ENCODE results near the gene HSPA12A.

The HSPA12A gene

GRCh38 chr10:116627386-116627933 lies 114.9 kb downstream of the HSPA12A start:
- no peak for DNase-seq (ENCODE audit: low spot score)

- no peak for DNase-seq (ENCODE audit: low spot score)
Measured at GRCh38 chr10:116626815-116627214, 115.6 kb downstream of the HSPA12A start.

GRCh38 chr10:116625845-116626244 lies 116.5 kb downstream of the HSPA12A start:
- no peak for DNase-seq (ENCODE audit: low spot score)

- DNase-seq (ENCODE audit: low spot score), result no peak
Measured at GRCh38 chr10:116621934-116622655, 120.3 kb downstream of the HSPA12A start.

- no peak for DNase-seq (ENCODE audit: low spot score)
Measured at GRCh38 chr10:116621476-116621875, 120.9 kb downstream of the HSPA12A start.
